NCI-H526 (cell line): ENCODE data around the gene SCAMP4.

Experiments used
- DNase-seq, 2 experiments: peaks; one replicate each; lab custom pipeline; 2025; lab: John Stamatoyannopoulos, UW

Gene SCAMP4

GRCh38 chr19:1956868-1957492 is 51.8 kb downstream of the SCAMP4 start:
- no peak for DNase-seq

- no peak for DNase-seq
Observed at GRCh38 chr19:1957562-1958248, 52.5 kb downstream of the SCAMP4 start.

- no peak for DNase-seq
Observed at GRCh38 chr19:1959928-1960589, 54.9 kb downstream of the SCAMP4 start.

- DNase-seq, result no peak
Observed at GRCh38 chr19:1961000-1961883, 56.0 kb downstream of the SCAMP4 start.

- DNase-seq, result no peak
Observed at GRCh38 chr19:1962674-1963073, 57.5 kb downstream of the SCAMP4 start.

GRCh38 chr19:1967087-1967608 is 61.9 kb downstream of the SCAMP4 start:
- DNase-seq, result no peak

GRCh38 chr19:1968279-1969175 is 63.3 kb downstream of the SCAMP4 start:
- no peak for DNase-seq

GRCh38 chr19:1969176-1970002 is 64.2 kb downstream of the SCAMP4 start:
- no peak for DNase-seq

GRCh38 chr19:1970003-1970805 is 65.0 kb downstream of the SCAMP4 start:
- no peak for DNase-seq

- DNase-seq, result no peak
Observed at GRCh38 chr19:1970806-1971502, 65.8 kb downstream of the SCAMP4 start.

GRCh38 chr19:1974381-1975161 is 69.4 kb downstream of the SCAMP4 start:
- no peak for DNase-seq

- DNase-seq, result no peak
Observed at GRCh38 chr19:1975162-1975480, 69.9 kb downstream of the SCAMP4 start.
